Activated CD4-positive, alpha-beta T cell treated with anti-CD3 and anti-CD28 coated beads for 24 hours (primary cell): ENCODE data around the gene STON1.
"Not testable (repeated sequence)": the region's sequence is repeated elsewhere in the genome, so short reads cannot be mapped to it uniquely, and the experiment has no call there.

Experiments
- DNase-seq, 2 donors: peaks; one replicate each; pipeline ENCODE4 v3.0.0-alpha.2; 2020; ENCODE audit warnings: low read depth in 2 of 2

STON1 gene, protein sequence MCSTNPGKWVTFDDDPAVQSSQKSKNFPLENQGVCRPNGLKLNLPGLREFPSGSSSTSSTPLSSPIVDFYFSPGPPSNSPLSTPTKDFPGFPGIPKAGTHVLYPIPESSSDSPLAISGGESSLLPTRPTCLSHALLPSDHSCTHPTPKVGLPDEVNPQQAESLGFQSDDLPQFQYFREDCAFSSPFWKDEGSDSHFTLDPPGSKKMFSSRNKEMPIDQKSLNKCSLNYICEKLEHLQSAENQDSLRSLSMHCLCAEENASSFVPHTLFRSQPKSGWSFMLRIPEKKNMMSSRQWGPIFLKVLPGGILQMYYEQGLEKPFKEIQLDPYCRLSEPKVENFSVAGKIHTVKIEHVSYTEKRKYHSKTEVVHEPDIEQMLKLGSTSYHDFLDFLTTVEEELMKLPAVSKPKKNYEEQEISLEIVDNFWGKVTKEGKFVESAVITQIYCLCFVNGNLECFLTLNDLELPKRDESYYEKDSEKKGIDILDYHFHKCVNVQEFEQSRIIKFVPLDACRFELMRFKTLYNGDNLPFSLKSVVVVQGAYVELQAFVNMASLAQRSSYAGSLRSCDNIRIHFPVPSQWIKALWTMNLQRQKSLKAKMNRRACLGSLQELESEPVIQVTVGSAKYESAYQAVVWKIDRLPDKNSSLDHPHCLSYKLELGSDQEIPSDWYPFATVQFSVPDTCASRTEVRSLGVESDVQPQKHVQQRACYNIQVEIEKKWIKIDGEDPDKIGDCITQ

DNA sequence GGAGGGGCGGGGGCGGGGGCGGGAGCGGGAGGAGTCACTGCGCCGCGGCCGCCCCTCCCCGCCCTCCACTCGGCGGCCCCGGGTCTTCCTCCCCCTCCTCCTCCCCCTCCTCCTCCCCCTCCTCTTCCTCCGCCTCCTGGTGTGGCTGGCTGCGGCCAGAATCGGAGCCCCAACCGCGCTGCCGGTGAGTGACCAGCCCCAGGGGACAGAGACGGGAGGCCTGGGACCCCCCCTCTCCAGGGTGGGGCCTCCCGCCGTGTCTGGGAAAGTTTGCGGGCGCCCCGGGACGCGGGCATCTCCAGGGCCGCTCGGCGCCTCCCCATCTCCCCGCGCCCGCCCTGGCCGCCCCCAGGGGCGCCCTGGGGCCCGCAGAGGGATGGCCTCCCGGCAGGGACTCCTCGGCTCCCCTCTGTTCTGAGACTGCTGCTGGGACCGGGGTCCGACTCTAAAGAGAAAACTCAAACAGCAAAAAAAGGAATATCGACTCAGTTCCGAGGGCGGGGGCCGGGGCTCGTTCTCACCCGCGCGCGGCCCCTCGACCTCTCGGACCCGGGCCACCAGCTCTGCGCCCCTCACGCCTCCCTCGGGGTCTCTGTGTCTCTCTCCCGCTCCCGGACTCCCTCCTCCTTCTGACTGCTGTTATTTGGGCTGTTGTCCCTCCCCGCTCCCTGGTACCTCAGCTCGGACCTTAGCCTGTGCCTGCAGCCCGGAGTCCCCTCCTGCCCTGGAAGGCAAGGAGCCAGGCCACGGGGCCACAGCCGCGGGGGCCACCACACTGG, at the start of gene STON1:
STON1 (plus strand) TSS at position 122 of the 779 bp plus-strand sequence. CDS start 50,480 bp downstream, outside the sequence.
- DNase-seq = peak; percentile 6 to 7

DNA sequence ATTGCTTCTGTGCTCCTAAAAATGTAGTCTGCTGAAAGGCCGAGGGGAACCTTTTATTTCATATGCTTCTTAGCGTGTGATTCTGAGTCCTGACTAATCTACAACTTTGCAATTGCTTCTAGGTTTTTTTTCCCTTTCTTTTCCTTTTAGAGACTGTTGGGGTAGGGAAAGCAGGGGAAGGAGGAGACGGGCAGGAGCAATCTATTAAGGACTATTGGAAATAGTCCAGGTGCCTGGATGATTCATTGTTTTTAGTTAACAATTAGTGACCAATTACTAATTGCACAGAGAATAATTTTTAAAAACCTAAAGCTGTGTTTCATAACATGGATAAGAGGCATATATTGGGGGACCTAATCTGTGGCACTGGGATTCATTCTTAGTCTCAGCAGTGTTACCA, 49.4 kb upstream of the STON1 start:
- no peak for DNase-seq

DNA sequence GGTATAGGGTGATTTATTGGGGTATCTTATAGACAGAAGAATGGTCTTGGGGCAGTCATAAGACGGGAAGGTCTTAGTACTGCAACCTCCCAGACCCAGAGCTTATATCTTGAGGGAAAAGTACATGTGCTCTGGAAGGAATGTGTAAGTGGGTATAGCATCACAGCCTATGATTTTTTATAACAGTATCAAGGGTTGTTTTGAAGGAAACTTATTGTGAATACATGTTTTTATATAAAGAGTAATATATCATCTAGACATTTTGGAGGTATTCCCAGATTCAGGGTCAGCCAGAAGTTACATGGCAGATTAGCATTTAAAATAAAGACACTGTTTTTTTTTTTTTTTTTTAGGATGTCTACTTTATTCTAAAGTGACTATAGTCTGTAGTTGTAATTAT, 47.6 kb upstream of the STON1 start:
- no peak for DNase-seq

DNA sequence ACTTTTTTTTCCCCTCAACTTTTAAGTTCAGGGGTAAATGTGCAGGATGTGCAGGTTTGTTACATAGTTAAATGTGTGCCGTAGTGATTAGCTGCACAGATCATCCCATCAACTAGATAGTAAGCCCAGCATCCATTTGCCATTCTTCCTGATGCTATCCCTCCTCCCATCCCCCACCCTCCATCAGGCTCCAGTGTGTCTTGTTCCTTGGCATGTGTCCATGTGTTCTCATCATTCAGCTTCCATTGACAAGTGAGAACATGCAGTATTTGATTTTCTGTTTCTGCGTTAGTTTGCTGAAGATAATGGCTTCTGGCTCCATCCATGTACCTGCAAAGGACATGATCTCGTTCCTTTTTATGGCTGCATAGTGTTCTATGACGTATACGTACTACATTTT, 47.2 kb upstream of the STON1 start:
- DNase-seq = no peak

DNA sequence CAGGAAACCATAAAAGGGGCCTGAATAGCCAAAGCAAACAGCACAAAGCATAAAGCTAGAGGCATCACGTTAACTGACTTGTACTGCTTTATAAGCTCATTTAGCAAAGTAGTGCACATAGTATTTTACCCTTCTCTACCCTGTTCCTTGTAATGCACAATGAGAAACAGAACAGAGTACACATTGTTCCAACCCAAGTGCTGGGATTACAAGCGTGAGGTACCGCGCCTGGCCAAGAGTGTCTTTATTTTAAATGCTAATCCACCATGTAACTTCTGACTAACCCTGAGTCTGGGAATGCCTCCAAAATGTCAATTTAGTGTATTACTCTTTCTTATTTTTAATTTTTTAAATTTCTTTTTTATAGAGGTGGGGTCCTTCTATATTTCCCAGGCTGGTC, 46.4 kb upstream of the STON1 start:
- DNase-seq = no peak

DNA sequence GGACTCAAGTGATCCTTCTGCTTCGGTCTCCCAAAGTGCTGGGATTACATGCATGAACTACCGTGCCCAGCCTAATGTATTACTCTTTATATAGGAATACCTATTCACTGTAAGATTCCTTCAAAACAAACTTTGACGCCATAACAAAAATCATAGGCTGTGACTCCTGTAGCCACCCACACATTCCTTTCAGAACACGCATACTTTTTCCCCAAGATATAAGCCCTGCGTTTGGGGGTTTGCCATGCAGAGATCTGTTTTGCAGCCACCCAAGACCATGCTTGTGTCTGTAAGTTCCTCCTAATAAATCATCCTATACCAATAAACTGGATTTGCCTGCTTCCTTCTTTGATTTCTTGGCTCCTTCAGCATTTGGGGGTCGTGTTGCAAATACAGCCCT, 46.0 kb upstream of the STON1 start:
- DNase-seq = no peak

DNA sequence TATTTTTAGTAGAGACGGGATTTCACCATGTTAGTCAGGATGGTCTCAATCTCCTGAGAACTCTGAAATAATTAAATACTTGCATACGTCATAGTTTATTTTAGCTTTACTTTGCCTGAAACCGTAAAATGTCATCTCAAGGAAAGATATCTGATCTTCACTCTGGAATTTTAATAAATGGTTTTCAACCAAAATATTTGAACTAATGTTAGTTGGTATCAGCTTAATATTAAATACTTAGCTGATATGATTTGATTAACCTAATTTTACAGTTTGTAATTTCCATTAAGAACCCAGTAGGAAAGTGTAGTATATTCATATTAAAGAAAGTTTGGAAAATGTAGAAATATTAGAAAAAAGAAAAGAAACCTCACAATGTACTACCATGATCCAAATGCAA, 41.4 kb upstream of the STON1 start:
- no peak for DNase-seq

DNA sequence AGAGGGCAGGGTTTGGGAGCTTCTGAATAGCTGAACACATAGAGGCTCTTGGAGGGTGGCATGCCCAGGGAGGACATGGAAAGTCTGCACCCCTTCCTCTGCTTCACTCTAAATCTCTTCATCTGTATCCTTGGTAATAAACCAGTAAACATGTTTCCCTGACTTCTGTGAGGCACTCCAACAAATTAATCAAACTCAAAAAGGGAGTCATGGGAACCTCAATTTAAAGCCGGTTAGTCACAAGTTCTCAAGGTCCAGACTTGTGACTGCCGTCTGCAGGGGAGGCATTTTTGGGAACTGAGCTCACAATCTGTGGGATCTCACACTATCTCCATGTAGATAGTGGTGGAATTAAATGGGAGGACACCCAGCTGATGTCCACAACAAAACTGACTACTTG, 33.1 kb upstream of the STON1 start:
- no peak for DNase-seq

DNA sequence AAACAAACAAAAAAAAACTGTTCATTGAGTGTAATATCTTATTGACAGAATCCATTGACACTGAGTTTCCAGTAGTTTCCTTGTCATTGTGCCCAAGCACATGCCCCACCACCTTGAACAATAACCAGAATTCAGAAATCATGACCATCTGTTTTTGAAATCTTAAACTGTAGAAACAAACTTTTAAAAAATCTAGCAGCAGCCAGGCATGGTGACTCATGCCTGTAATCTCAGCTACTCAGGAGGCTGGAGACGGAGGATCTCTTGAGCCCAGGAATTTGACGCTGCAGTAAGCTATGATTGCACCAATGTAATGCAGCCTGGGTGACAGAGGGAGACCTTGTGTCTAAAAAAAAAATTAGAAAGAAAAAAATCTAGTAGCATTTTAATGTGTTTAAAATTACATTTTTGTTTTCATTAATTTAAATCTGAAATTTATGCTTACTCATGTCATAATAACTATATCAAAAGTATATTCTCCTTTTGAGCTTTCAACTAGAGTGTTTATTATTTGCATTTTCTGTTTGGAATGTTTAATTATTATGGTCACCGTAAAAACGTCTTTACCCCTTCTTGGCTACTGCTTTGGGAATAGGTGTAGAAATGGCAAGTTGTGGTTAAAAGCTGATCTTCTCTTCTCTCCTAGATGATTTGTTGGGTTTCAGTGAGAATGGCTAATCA, 25.2 kb upstream of the STON1 start:
- no peak for DNase-seq

DNA sequence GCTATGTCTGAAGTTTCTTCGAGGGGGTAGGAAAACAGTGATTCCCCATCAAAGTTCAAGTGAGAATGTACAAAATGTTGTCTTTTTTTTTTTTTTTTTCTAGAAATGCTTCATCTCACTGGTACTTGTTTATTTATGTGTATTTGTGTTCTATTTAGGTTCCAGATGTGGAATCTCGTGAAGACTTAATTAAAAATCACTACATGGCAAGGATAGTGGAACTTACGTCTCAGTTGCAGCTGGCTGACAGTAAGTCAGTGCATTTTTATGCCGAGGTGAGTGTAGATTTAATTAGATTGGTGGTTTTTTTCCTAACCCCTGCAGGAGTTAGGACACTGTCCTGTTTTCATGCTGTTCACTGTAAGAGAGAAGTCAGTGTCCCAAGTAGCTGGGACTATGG, 22.8 kb upstream of the STON1 start:
- DNase-seq = no peak

DNA sequence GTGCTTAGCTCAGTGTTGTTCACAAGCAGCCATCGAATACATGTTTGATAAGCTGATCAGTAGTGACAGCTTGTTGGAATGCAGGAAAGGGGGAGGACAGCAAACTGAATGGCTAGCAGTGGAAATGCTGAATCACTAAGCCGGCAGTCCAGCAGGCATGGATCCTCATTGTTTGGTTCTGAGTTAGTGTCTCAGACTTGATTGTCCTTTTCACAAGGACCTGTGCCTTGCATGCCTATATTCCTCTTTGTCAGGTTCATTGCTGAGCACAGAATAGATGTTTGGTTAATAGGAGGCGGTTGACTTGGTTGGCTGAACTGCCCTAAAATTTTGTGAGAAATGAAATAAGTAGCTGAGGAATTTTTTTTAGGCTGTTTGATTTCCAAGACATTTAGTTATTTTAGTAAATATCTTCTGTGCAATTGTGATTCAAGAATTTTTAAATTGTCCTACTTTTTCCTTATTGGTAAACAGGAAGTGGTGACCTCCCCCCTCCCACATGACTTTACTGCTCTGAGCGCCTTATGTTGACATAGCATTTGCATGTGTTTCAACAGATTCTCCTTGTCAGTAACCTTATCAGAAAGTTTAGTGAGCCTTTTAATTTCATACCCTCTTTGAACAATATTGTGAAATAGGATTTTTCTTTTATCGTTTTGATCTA, 21.4 kb upstream of the STON1 start:
- DNase-seq = no peak

DNA sequence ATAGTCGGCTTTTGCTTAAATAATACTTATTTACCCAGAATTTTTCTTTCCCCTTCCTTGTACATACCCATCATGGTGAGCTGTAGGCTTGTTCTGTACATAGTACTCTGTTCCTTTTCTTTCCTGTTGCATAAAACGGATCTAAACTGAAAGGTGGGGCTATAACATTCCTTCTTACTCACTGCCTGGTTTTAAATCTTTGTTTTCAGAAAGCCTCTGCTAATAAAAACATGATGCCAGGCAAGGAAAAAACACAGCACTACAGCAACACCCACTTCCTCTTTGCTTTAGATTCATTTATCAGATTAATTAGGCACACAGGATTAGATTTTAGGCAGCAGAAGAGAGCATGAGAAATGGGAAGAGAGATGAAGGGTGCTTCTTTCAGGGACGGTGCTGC, 19.6 kb upstream of the STON1 start:
- DNase-seq = no peak

DNA sequence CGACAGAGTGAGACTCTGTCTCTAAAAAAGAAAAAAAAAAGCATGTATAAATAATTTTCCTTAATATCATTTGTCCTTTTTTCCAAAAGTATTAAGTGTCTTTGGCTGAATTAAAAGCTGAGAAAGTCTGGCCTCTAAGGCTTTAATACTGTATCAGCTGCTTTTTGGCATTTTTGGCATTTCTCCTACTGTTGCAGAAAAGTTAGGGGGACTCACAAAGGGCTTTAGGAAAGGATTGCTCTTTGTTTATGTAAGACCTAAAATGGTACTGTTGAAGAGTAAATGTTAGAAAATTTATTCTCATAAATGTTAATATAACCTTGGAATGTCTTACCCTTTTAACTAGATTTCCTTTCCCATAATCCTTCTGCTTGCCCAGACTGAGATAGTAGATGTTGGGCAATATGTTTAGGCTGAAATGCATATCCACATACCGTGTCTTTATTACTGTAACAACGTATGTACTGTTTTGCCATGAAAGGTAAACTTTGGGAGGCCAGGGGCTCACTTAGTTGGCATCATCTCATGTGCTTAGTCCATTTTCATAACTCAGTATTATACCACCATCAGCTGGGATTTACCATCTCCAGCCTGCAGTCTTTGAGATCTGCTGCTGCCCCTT, 18.0 kb upstream of the STON1 start:
- DNase-seq = no peak

DNA sequence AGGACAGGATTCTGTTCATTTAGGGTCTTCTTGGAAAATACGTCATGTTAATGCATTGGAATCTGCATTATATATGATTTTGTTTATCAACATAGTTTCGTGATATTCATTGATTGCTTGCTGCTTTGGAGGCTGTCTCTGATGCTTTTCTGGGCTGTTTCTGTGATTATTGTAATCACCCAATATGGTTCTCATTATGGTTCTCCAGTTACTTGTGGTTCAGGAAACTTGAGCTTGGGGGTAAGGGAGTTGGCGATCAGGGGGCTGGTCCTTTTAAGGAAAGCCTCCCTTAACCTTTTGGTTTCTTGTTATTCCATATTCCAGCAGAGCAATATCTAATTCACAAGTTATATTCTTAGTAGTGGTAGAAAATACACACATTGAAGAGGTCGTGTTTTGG, 17.4 kb upstream of the STON1 start:
- no peak for DNase-seq

DNA sequence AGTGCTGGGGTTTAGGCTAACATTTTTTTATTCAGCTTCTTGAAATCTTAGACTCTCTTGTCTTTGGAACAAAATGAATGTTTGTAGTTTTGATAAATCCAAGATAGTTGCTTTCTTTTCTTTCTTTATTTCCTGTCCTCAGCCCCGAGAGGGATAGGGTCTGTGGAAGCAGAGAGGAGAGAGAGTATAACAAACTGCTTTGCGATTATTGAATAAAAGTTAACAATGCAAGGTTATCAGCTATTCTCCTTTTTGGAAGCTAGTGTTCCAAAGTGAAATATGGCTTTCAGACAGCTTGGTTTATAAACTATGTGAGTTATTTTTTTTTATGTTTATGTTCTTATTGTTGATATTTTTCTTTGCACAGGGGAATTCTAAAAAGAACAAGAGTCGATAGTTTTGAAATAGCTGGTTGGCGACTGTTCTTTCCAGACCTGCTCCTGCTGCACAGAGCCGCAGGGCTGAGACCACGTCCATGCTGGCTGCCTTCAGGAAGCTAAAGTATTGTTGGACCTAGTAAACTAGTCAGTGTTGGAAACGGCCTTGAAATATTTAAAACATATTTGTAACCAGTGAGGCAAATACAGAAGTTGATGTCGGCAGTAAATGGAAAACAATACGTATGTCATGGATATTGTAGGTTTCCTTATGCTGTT, 15.5 kb upstream of the STON1 start:
- DNase-seq = no peak

DNA sequence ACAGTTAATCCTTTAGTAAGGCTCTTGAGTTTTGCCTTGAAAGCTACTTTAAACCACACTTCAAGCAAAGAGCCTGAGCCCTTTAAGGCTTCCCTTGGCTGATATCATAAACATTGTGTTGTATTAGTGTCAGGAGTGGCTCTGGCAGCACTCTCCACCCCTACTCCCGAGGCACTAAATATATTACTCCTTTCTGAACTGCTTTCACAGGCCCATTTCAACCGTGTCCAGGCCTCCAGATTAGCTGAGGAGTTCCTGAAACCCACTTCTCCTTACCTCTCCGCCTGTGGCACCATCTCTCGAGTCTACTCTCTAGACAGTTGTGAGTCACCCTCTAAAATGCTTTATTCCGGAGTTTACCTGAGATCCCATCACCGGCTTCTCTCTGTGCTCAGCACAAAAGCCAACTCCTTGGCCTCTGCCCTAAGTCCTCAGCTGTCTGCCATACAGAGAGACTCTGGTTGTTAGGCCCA, 14.4 kb upstream of the STON1 start:
- no peak for DNase-seq

DNA sequence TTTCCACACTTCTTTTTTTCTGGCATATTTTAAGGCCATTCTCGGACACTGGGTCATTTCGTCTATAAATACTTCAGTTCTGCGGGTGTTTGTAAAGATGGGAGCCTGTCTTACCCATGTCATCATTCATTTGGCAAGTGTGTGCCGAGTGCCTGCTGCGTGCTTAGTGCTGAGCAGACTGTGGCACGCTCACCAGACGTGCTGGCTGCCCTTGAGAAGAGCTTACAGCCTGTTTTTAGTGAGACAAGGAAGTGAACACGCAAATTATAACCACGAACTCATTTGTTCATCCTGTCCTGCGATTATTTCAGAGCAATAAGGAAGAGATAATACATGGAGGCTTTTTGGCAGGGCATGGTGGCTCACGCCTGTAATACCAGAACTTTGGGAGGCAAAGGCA, 10.4 kb upstream of the STON1 start:
- DNase-seq = no peak

DNA sequence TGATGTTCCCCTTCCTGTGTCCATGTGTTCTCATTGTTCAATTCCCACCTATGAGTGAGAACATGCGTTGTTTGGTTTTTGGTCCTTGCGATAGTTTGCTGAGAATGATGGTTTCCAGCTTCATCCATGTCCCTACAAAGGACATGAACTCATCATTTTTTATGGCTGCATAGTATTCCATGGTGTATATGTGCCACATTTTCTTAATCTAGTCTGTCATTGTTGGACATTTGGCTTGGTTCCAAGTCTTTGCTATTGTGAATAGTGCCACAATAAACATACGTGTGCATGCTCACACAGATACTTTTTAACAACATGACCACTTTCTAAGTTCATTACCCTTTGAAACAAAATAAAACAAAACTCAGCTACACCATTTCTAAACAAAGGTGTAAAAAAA, 5.2 kb upstream of the STON1 start:
- DNase-seq = not testable (repeated sequence)

DNA sequence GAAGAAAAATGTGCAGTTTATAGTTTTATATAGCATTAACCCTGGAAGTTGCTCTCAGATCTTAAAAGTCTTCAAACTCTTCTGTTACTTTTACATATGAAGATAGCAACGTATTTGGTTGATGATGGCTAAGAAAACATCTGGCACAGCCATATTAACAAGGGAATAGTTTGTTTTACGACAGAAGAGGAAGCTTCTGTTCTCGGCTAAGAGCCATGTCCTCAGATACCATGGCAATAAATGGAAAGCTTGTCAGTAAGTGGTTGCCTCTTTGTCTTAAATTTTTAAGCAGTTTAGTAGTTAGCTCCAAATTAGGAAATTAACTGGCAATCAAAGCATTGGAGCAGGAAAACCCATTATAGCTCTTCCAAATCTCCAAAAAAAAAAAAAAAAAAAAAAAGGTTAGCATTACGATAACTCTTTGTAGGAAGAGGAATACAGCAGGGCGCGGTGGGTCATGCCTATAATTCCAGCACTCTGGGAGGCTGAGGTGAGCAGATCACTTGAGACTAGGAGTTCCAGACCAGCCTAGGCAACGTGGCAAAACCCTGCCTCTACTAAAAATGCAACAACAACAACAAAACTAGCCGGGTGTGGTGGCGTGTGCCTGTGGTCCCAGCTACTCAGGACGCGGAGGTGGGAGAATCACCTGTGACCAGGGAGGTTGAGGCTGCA, 4.5 kb upstream of the STON1 start:
- DNase-seq = no peak
